CD4-positive, alpha-beta T cell treated with Interleukin-15 for 4 hours (primary cell): Measurements from ENCODE around the gene GAK.
"Not testable (repeated sequence)": the region's sequence is repeated elsewhere in the genome, so short reads cannot be mapped to it uniquely, and the experiment has no call there.

Source experiments
- DNase-seq: peaks from one replicate; pipeline ENCODE4 v3.0.0-alpha.2; 2020; ENCODE audit warnings: low spot score

Gene GAK

GRCh38 chr4:926538-926937 is 5.6 kb downstream of the GAK start:
- no peak for DNase-seq

GRCh38 chr4:925771-926500 is 6.2 kb downstream of the GAK start:
- DNase-seq = no peak

GRCh38 chr4:925171-925570 is 6.9 kb downstream of the GAK start:
- DNase-seq = no peak

GRCh38 chr4:924107-925096 is 7.7 kb downstream of the GAK start:
- no peak for DNase-seq

GRCh38 chr4:921830-922331 is 10.2 kb downstream of the GAK start:
- DNase-seq = no peak

- DNase-seq = not testable (repeated sequence)
Observed at GRCh38 chr4:919004-919680, 13.0 kb downstream of the GAK start.

GRCh38 chr4:918591-918990 is 13.5 kb downstream of the GAK start:
- DNase-seq = not testable (repeated sequence)

GRCh38 chr4:917992-918391 is 14.1 kb downstream of the GAK start:
- no peak for DNase-seq

GRCh38 chr4:917466-917865 is 14.7 kb downstream of the GAK start:
- no peak for DNase-seq

- DNase-seq = no peak
Observed at GRCh38 chr4:915595-915994, 16.5 kb downstream of the GAK start.

GRCh38 chr4:915041-915474 is 17.1 kb downstream of the GAK start:
- no peak for DNase-seq

GRCh38 chr4:914531-914930 is 17.6 kb downstream of the GAK start:
- no peak for DNase-seq

GRCh38 chr4:913280-913618 is 18.9 kb downstream of the GAK start:
- DNase-seq = no peak

- no peak for DNase-seq
Observed at GRCh38 chr4:912548-913279, 19.4 kb downstream of the GAK start.

- DNase-seq = no peak
Observed at GRCh38 chr4:911871-912490, 20.1 kb downstream of the GAK start.

- no peak for DNase-seq
Observed at GRCh38 chr4:911221-911751, 20.8 kb downstream of the GAK start.

GRCh38 chr4:910366-911091 is 21.6 kb downstream of the GAK start:
- DNase-seq = no peak

- DNase-seq = no peak
Observed at GRCh38 chr4:909821-910220, 22.3 kb downstream of the GAK start.

- DNase-seq = no peak
Observed at GRCh38 chr4:909131-909571, 23.0 kb downstream of the GAK start.
